Endothelial cell of umbilical vein (primary cell): ENCODE measurements around the gene LRRC10B. TPM values are rescaled to one million over a fixed set of nuclear protein-coding genes. Genes with fewer than 3 reads are reported as not detected.

Experiments used
- BruUV-seq: library from RNA; stranded (reverse); fragments of 400-500 nt; replicated peaks from 2 replicates; lab custom pipeline; 2021; lab: Mats Ljungman, UMichigan
- CTCF ChIA-PET: fragments of 300-600, 350-600 bp; sonication (Branson Sonifier 250); formaldehyde crosslinking; loops from one replicate; lab custom pipeline; 2021; ENCODE audit warnings: antibody characterized with exemption, inconsistent platforms; lab: Charles Lee
- POLR2A ChIA-PET: fragments of 300-600, 350-600 bp; sonication (Branson Sonifier 250); formaldehyde crosslinking; loops from one replicate; lab custom pipeline; 2021; ENCODE audit warnings: antibody characterized with exemption, inconsistent platforms; lab: Charles Lee
- DNase-seq: peaks from one replicate; pipeline ENCODE4 v3.0.0-alpha.2; 2011; ENCODE audit warnings: low read depth, low spot score
- FAIRE-seq: peaks from 2 replicates; lab custom pipeline; 2011; peaks lifted over from hg19 to GRCh38; lab: Jason Lieb, UNC
- H2AFZ ChIP-seq: 2 replicates; pipeline ENCODE4 v1.6.0; 2012; ENCODE audit warnings: low read depth, low read length, control low read depth, inconsistent platforms
- H3K27ac ChIP-seq: 2 replicates; pipeline ENCODE4 v1.5.1; 2011; ENCODE audit warnings: low read depth, mild to moderate bottlenecking, control low read depth, low read length, moderate library complexity; ENCODE audit not compliant: insufficient read depth
- H3K27me3 ChIP-seq, 2 experiments: 2 replicates each; pipeline versions ENCODE4 v1.6.0 to v1.6.1; 2011; ENCODE audit warnings: low read length in 2 of 2, mixed read lengths in 1 of 2; ENCODE audit not compliant: control insufficient read depth in 2 of 2, insufficient read depth in 2 of 2
- H3K36me3 ChIP-seq, 2 experiments: 2 replicates in 1 of 2; 3 replicates in 1 of 2; pipeline ENCODE4 v1.5.1; 2011; ENCODE audit warnings: low read length in 2 of 2, mild to moderate bottlenecking in 1 of 2, moderate library complexity in 1 of 2; ENCODE audit not compliant: control insufficient read depth in 2 of 2, insufficient read depth in 2 of 2; ENCODE audit errors: extremely low read depth in 1 of 2
- H3K4me1 ChIP-seq: 3 replicates; pipeline ENCODE4 v1.5.1; 2011; ENCODE audit warnings: mild to moderate bottlenecking, low read length; ENCODE audit not compliant: control insufficient read depth, insufficient read depth; ENCODE audit errors: extremely low read depth
- H3K4me2 ChIP-seq: 2 replicates; pipeline ENCODE4 v1.6.1; 2011; ENCODE audit warnings: low read length, control low read depth, mixed read lengths; ENCODE audit not compliant: insufficient read depth
- H3K4me3 ChIP-seq, 3 experiments: fragments of 200-600 bp in 1 of 3; sonication (generic), shearing (Covaris generic) in 1 of 3; replicated peaks in 1 of 3; 2 replicates each; pipeline ENCODE4 v1.5.1; 2011 to 2016; ENCODE audit warnings: control low read depth in 3 of 3, low read length in 3 of 3, mild to moderate bottlenecking in 2 of 3, inconsistent platforms in 1 of 3, low read depth in 1 of 3, moderate library complexity in 1 of 3; ENCODE audit not compliant: insufficient read depth in 1 of 3
- H3K79me2 ChIP-seq: 2 replicates; pipeline ENCODE4 v1.6.0; 2012; ENCODE audit warnings: low read length, inconsistent platforms; ENCODE audit not compliant: control insufficient read depth, insufficient read depth
- H3K9ac ChIP-seq: replicated peaks from 2 replicates; pipeline ENCODE3; 2011; ENCODE audit warnings: low read length, control low read depth; ENCODE audit not compliant: insufficient read depth; ENCODE audit errors: extremely low read depth
- H3K9me1 ChIP-seq: replicated peaks from 3 replicates; pipeline ENCODE4 v1.6.0; 2011; ENCODE audit warnings: mild to moderate bottlenecking, low read length; ENCODE audit not compliant: control insufficient read depth, insufficient read depth; ENCODE audit errors: extremely low read depth
- H3K9me3 ChIP-seq: replicated peaks from 2 replicates; pipeline ENCODE4 v1.5.1; 2012; ENCODE audit warnings: low read length, inconsistent platforms; ENCODE audit not compliant: control insufficient read depth, insufficient read depth
- H4K20me1 ChIP-seq: replicated peaks from 2 replicates; pipeline ENCODE3; 2011; ENCODE audit warnings: mild to moderate bottlenecking, low read length; ENCODE audit not compliant: control insufficient read depth, insufficient read depth; ENCODE audit errors: extremely low read depth
- CTCF ChIP-seq, 2 donors: IDR thresholded peaks; 1 replicate in 1 of 2; 2 replicates in 1 of 2; pipeline ENCODE4 v1.5.1; 2011; ENCODE audit warnings: low read length in 2 of 2, mild to moderate bottlenecking in 2 of 2, moderate library complexity in 2 of 2, control low read depth in 1 of 2, inconsistent platforms in 1 of 2, low read depth in 1 of 2; ENCODE audit not compliant: insufficient read depth in 1 of 2; ENCODE audit errors: extremely low read depth in 1 of 2
- EZH2 ChIP-seq: IDR thresholded peaks from 2 replicates; pipeline ENCODE4 v1.6.1; 2012; ENCODE audit warnings: borderline replicate concordance, low read depth, mild to moderate bottlenecking, moderate library complexity, low read length, inconsistent platforms; ENCODE audit not compliant: severe bottlenecking
- FOS ChIP-seq: IDR thresholded peaks from 2 replicates; pipeline ENCODE4 v1.6.1; 2011; ENCODE audit warnings: mild to moderate bottlenecking, low read length, moderate library complexity, borderline replicate concordance; ENCODE audit not compliant: insufficient read depth
- MYC ChIP-seq: IDR thresholded peaks from one replicate; pipeline ENCODE4 v1.6.1; 2011; ENCODE audit warnings: mild to moderate bottlenecking, low read depth, low read length
- POLR2A ChIP-seq: IDR thresholded peaks from 2 replicates; pipeline ENCODE4 v1.6.1; 2012; ENCODE audit warnings: low read depth, mild to moderate bottlenecking, control low read depth, low read length
- POLR2AphosphoS5 ChIP-seq: IDR thresholded peaks from 2 replicates; pipeline ENCODE4 v1.6.1; 2012; ENCODE audit warnings: low read depth, mild to moderate bottlenecking, control low read depth, low read length, moderate library complexity; ENCODE audit not compliant: insufficient read depth
- dilution Hi-C: fragments of 300-500 bp; cut with MboI; formaldehyde crosslinking; loops from one replicate; pipeline ENCODE4 v1.15.0; 2019; ENCODE audit warnings: low sequenced_read_pairs; ENCODE audit not compliant: extremely low pct_ligation_motif_present
- intact Hi-C: fragments of 100-400 bp; cut with micrococcal nuclease; formaldehyde crosslinking; loops from one replicate; pipeline ENCODE4 v1.10.0; 2022
- polyA plus RNA-seq, 4 experiments: library from polyadenylated mRNA; depleted of rRNA in 3 of 4; stranded (reverse) in 3 of 4; unstranded in 1 of 4; fragments of >200 nt; gene quantifications; 2 replicates each; pipeline versions ENCODE4 v1.2.1 to v1.2.3, GENCODE V29; 2011 to 2012; ENCODE audit warnings: missing spikeins in 1 of 4
- total RNA-seq: library from RNA; stranded (reverse); gene quantifications from 2 replicates; pipeline ENCODE4 v1.2.3, GENCODE V29; 2021

The LRRC10B gene
- total and polyA plus RNA-seq, 2 donors (not counting 3 experiments of a cell fraction or from before 2014, with no cell fraction given), result not detected

GRCh38 chr11:61491736-61492395, 16.7 kb upstream of the LRRC10B start:
- dilution Hi-C loops (no loop called here), intact Hi-C loops (no loop called here)
- Histone ChIP-seq H3K4me3 (no peak overlapping the region), H3K4me2 (no peak overlapping the region), H3K9ac (no peak overlapping the region), H3K9me3 (no peaks in the 10 kb centered on the region), H3K9me1 (no peaks in the 10 kb centered on the region), H3K27ac (no peak overlapping the region), H2AFZ (no peak overlapping the region), H3K36me3 (no peaks in the 10 kb centered on the region), H3K4me1 (no peaks in the 10 kb centered on the region), H3K79me2 (no peaks in the 10 kb centered on the region), H4K20me1 (no peaks in the 10 kb centered on the region), H3K27me3 (no peaks in the 10 kb centered on the region)
- no peak for TF ChIP-seq FOS
- TF ChIP-seq EZH2, result no peak
- TF ChIP-seq MYC, result no peak
- TF ChIP-seq POLR2A, result no peak
- TF ChIP-seq POLR2AphosphoS5, result no peak
- TF ChIP-seq CTCF (IDR thresholded peaks at IDR 0.05; ENCODE audit: extremely low read depth in 1 of 2, insufficient read depth in 1 of 2, low read depth in 1 of 2, low read length in 2 of 2), result no peak
- DNase-seq, result no peak
- ChIA-PET POLR2A (no interaction called here), CTCF (interaction anchor here (2.2 to 4.1 kb wide), 2 partner anchors 10 to 25 kb away, joined by 9 to 20 read pairs; no protein-coding TSS in a partner anchor)
- no TSS peak for BruUV-seq
- FAIRE-seq, result no peak
